Fibroblast of the aortic adventitia (primary cell): ENCODE results near the gene SMIM32. TPM values are rescaled to one million over a fixed set of nuclear protein-coding genes. Genes with fewer than 3 reads are reported as not detected.

ENCODE experiments used
- DNase-seq: peaks from one replicate; pipeline ENCODE4 v3.0.0-alpha.2; 2010; ENCODE audit warnings: low read depth
- H3K4me3 ChIP-seq: 2 replicates; pipeline ENCODE4 v1.5.1; 2011; ENCODE audit warnings: low read depth, mild to moderate bottlenecking, control low read depth, low read length, moderate library complexity
- total RNA-seq: library from RNA; depleted of rRNA; stranded (reverse); fragments of >200 nt; gene quantifications from 2 replicates; pipeline ENCODE4 v1.2.3, GENCODE V29; 2012; ENCODE audit warnings: low replicate concordance
- TF ChIP-seq, protein P1 (sequence below): IDR thresholded peaks from 2 replicates; pipeline ENCODE4 v1.5.1; 2011; ENCODE audit warnings: mild to moderate bottlenecking, low read length, control low read depth, inconsistent platforms; ENCODE audit not compliant: insufficient read depth

The SMIM32 gene
- total RNA-seq, 1 donor, result not detected

DNA sequence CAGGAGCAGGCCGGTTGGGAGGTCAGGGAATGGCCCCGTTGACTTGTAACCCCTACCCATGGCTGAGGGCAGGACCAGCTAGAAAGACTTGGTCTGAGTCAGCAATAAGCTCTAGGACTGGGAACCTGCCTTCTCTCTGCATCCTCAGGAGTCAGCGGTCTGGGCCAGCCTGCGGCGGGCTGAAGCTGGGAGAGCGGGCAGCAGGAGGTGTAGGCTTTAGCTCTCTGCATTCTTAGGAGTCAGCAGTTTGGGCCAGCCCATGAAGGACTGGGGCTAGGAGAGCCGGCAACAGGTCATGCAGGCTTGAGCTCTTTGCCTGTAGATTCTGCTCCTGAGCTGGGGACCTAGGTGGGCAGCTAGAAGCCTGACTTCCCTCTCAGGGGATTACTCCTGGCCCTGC lies 6.4 kb upstream of the SMIM32 start:
- TF ChIP-seq, protein P1, sequence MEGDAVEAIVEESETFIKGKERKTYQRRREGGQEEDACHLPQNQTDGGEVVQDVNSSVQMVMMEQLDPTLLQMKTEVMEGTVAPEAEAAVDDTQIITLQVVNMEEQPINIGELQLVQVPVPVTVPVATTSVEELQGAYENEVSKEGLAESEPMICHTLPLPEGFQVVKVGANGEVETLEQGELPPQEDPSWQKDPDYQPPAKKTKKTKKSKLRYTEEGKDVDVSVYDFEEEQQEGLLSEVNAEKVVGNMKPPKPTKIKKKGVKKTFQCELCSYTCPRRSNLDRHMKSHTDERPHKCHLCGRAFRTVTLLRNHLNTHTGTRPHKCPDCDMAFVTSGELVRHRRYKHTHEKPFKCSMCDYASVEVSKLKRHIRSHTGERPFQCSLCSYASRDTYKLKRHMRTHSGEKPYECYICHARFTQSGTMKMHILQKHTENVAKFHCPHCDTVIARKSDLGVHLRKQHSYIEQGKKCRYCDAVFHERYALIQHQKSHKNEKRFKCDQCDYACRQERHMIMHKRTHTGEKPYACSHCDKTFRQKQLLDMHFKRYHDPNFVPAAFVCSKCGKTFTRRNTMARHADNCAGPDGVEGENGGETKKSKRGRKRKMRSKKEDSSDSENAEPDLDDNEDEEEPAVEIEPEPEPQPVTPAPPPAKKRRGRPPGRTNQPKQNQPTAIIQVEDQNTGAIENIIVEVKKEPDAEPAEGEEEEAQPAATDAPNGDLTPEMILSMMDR, result no peak
- H3K4me3 ChIP-seq, result no peak overlapping the region
- DNase-seq, result no peak

DNA sequence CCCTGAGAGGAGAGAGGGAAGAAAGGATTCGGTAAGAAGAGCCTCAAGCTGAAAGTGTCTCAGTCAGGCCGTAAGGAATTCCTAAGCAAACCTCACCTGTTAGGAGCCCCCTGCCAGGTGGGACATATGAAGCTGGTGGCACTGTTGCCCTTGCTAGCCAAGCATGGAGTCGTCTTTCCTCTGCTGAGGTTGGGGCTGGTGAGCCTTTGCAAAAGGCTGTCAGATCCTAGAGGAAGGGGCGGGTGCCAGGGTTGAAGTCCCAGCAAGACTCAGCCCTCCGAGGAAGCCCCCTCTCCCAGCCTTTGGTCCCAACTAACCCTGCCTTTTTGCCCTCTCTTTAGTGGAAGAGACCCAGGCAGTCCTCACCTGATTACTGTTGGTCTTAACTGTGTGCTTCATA lies 5.5 kb upstream of the SMIM32 start:
- TF ChIP-seq, protein P1, result no peak
- DNase-seq, result no peak
- no peak overlapping the region for H3K4me3 ChIP-seq

DNA sequence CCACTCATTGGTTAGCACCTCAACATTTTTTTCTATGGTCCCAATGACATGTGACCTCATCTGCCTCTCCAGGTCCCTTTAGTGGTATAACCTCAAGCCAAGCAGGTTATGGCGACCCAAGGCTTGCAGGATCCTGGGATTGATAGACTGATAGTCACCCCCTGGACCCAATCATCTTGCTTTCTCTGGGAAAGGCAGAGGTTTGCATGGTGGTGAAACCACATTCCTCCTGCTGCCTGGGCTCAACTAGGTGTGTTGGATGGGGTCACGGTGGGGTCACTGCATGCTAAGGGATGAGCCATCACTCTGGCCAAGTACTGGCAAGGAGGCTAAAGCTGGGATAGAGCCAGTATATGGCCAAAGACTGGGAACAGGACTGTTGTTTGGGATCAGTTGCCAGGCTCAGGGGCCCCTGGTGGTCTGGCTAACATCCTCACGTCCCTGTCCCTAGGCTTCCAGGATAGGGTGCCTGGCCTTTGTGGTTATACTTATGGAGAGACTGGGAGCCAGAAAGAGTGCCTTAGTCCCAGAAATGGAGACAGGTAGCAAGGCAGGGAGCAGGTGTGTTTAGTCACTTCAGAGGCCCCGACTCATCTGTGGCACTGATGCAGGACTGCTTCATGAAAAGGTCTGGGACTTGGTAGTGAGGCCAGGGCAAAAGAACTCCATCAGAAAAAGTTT lies 4.6 kb upstream of the SMIM32 start:
- no peak overlapping the region for H3K4me3 ChIP-seq
- TF ChIP-seq, protein P1, result no peak
- no peak for DNase-seq

DNA sequence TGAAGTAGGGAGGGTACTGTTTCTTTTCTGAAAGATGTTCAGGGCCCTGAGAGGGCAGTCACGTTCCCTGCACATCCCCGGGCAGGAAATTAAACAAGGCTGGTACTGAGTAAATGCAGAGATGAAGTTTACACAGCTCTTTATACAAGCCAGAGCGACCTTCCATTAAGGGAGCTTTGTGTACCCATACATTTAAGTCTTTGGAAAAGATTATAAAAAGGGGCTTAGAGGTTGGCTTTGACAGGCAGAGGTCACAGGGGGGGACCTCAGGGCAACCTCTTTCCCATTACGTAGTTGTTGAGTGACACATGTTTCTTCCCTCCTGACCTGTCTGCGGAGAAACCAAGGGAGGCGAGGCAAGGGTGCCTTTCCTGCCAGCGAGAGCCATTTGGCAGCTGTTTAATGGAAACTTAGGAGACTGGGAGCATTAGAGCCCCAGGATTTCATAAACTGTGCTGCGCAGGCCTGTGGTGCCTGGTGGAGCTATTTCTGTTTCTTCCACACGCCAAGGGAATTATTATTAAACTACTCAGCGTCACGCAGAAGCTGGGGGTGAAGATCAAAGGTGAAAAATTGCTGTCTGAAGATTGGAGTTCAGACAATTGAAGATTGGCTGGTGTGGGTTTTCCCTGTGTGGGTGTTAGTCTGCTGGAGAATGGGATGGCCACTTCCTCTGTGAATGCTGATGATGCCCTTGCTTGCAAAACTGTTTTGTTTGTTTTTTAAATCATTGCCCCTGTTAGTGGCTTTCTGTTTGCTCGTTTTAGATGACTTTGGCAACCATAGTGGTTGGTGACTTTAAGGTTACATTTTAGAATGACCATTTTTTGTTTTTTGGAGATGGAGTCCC lies 3.2 kb upstream of the SMIM32 start:
- TF ChIP-seq, protein P1, result no peak
- H3K4me3 ChIP-seq, result no peak overlapping the region
- no peak for DNase-seq

DNA sequence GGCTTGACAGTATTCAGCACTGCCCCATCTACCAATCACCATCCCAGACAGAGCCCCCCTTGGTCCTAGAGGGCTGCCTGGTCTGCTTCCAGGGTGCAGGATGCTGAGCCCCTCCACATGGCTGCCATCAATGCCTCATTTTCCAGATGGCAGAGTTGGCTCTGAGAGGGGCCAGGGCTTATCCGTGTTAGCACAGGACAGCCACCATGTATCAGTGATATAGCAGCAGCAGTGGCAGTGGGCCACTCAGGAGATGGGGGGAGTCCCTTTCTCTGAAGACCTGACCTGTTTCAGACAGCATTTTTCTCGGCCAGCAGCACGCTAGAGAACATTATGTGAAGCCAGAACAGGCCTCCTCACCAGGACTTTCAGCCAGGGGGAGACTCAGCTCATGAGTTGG lies 1.6 kb upstream of the SMIM32 start:
- H3K4me3 ChIP-seq, result no peak overlapping the region
- DNase-seq, result no peak
- TF ChIP-seq, protein P1, result no peak

DNA sequence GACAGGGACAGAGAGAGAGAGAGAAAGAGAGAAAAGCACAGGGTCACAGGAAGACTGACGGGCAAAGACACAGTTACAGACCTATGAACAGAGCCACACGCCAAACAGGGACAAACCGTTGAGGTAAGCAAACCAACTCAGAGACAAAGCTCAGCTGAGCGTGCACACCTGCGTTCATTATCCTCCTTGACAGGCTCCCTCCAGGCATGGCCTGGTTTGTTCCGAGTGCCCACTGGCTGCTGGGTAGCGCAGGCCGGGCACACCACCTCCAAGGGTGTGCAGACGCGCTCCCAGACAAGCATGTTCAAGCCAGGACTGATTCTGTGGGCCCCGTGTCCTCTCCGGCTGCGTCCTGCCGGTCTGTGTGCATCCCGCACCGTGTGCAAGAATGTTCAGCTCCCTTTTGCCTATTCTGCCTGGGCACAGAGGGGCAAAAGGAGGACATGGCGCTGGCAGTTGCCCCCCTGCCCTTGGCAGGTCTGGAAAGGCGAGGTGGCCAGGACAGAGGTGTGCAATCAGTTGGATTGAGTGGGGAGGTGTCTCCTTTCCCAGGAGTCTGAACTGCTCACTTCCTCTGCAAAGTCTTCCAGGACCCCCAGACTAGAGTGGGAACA lies 467 bp upstream of the SMIM32 start:
- no peak for DNase-seq
- TF ChIP-seq, protein P1, result no peak
- no peak overlapping the region for H3K4me3 ChIP-seq
